ENCODE results near the gene ATP6V0E1. TPM values are rescaled to one million over a fixed set of nuclear protein-coding genes. Genes with fewer than 3 reads are reported as not detected.

ATP6V0E1 gene
- total and polyA plus RNA-seq, 9 donors: 85.8 to 115 (median 99.0) TPM

DNA sequence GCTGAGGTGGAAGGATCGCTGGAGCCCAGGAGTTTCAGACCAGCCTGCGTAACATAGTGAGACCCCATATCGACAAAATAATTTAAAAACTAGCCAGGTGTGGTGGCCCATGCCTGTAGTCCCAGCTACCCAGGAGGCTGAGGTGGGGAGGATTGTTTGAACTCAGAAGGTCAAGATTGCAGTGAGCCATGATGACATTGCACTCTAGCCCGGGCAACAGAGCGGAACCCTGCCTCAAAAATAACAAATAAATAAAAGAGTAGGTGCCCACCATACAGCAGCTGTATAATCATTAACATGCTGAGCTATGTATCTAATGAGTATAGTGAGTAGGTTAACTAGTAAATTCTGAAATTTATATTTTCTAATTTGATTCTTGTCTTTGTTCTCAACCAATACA, 11.0 kb upstream of the ATP6V0E1 start:
- no peaks in the 10 kb centered on the region for H3K4me1 ChIP-seq (ENCODE audit: control insufficient read depth, insufficient read depth, low read length)
- no peaks in the 10 kb centered on the region for H3K9me3 ChIP-seq (replicated peaks; ENCODE audit: control insufficient read depth, low read depth, low read length)
- 71% methylated on average over 1 of the region's 5 CpGs for WGBS (ENCODE audit: insufficient coverage)
- no peak for DNase-seq
- H3K27me3 ChIP-seq (ENCODE audit: control insufficient read depth, insufficient read depth, low read length): no peaks in the 10 kb centered on the region
- H3K36me3 ChIP-seq (ENCODE audit: control insufficient read depth, insufficient read depth, low read length): peaks cover 12% of the 10 kb centered on the region
- no peak overlapping the region for H3K4me3 ChIP-seq (ENCODE audit: low read length)
- H3K27ac ChIP-seq (ENCODE audit: low read length): no peak overlapping the region

DNA sequence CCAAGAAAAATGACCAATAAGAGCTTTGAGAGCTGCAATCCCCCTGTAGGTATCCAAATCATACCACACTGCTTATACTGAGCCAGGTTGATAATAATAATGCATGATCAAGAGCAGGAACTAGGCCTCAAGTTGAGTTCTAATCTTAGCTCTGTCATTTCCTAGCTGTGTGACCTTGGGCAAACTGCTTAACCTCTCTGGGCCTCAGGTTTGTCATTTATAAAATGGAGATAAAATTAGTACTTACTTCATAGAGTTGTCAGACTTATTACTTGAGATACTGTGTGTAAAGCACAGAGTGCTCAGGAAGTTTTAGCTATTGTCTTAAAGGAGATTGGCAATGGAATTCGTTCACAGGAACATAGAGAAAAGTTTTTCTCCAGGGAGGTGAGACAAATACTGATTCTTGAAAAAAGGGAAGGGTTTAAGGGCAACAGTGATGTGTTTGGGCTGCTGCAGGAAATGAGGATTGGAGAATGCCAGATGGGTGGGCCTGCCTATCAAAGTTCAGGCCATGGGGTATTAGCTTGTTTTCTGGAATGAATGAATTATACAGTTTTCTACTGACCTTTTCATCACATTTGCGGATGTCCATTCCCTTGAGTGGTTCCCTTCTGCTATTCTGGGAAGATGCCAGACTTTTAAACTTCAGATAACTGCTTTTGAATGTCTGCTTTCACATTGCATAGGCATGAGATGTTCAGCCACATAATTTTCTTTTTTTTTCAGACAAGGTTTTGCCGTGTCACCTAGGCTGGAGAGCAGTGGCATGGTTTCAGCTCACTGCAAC, 10.2 kb upstream of the ATP6V0E1 start:
- Histone ChIP-seq H3K27ac (ENCODE audit: low read length) (no peak overlapping the region), H3K27me3 (ENCODE audit: control insufficient read depth, insufficient read depth, low read length) (no peaks in the 10 kb centered on the region), H3K4me3 (ENCODE audit: low read length) (no peak overlapping the region), H3K4me1 (ENCODE audit: control insufficient read depth, insufficient read depth, low read length) (no peaks in the 10 kb centered on the region), H3K36me3 (ENCODE audit: control insufficient read depth, insufficient read depth, low read length) (peaks cover 12% of the 10 kb centered on the region), H3K9me3 (replicated peaks; ENCODE audit: control insufficient read depth, low read depth, low read length) (no peaks in the 10 kb centered on the region)
- DNase-seq: peak; percentile 48
- WGBS (ENCODE audit: insufficient coverage): 21% methylated on average over 3 of the region's 3 CpGs

DNA sequence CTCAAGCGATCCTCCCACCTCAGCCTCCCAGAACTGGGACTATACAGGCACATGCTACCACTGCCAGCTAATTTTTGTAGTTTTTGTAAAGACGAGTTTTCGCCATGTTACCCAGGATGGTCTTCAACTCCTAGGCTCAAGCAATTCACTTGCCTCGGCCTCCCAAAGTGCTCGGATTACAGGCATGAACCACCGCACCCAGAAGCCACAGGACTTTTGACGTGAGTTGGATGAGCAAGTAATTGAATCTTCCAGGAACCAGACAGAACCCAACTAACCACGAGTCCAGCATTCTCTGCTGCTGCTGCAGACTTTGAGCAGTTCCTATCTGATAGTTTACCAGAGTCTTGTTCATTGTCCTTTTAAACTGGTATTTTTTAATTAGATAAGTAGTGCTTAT, 9.6 kb upstream of the ATP6V0E1 start:
- Histone ChIP-seq H3K4me1 (ENCODE audit: control insufficient read depth, insufficient read depth, low read length) (no peaks in the 10 kb centered on the region), H3K36me3 (ENCODE audit: control insufficient read depth, insufficient read depth, low read length) (peaks cover 11% of the 10 kb centered on the region), H3K4me3 (ENCODE audit: low read length) (no peak overlapping the region), H3K27me3 (ENCODE audit: control insufficient read depth, insufficient read depth, low read length) (no peaks in the 10 kb centered on the region), H3K9me3 (replicated peaks; ENCODE audit: control insufficient read depth, low read depth, low read length) (no peaks in the 10 kb centered on the region), H3K27ac (ENCODE audit: low read length) (no peak overlapping the region)
- WGBS (ENCODE audit: insufficient coverage): 81% methylated on average over 4 of the region's 8 CpGs
- DNase-seq: no peak

DNA sequence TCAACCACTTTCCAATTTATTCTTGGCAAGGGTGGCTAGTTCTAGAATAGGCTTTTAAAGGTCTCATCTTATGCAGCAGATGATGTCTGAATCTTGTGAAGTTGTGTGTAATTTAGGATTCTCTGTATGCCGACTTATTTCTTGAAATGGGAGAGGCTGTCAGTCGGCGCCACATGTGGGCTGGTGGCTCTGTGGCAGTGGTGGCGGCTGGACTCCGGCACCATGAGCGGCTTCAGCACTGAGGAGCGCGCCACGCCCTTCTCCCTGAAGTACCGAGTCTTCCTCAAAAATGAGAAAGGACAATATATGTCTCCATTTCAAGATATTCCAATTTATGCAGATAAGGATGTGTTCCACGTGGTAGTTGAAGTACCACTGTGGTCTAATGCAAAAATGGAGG, 8.3 kb upstream of the ATP6V0E1 start:
- no peak for DNase-seq
- 100% methylated on average over 3 of the region's 11 CpGs for WGBS (ENCODE audit: insufficient coverage)
- Histone ChIP-seq H3K27ac (ENCODE audit: low read length) (no peak overlapping the region), H3K4me3 (ENCODE audit: low read length) (no peak overlapping the region), H3K9me3 (replicated peaks; ENCODE audit: control insufficient read depth, low read depth, low read length) (no peaks in the 10 kb centered on the region), H3K36me3 (ENCODE audit: control insufficient read depth, insufficient read depth, low read length) (peaks cover 1% of the 10 kb centered on the region), H3K27me3 (ENCODE audit: control insufficient read depth, insufficient read depth, low read length) (no peaks in the 10 kb centered on the region), H3K4me1 (ENCODE audit: control insufficient read depth, insufficient read depth, low read length) (no peaks in the 10 kb centered on the region)

DNA sequence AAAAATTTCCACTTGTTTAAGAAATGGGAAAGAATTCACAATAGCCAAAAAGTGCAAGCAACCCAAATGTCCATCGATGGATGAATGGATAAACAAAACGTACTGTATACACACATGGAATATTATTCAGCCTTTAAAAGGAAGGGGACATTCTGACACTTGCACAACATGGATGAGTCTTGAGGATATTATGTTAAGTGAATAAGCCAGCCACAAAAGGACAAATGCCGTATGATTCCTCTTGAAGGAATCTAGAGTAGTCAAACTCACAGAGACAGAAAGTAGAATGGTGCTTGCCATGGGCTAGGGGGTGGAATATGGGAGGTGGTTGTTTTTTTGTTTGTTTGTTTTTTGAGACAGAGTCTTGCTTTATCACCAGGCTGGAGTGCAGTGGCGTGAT, 3.8 kb upstream of the ATP6V0E1 start:
- no peaks in the 10 kb centered on the region for H3K9me3 ChIP-seq (replicated peaks; ENCODE audit: control insufficient read depth, low read depth, low read length)
- no peaks in the 10 kb centered on the region for H3K4me1 ChIP-seq (ENCODE audit: control insufficient read depth, insufficient read depth, low read length)
- WGBS (ENCODE audit: insufficient coverage): 100% methylated on average over 1 of the region's 4 CpGs
- no peaks in the 10 kb centered on the region for H3K27me3 ChIP-seq (ENCODE audit: control insufficient read depth, insufficient read depth, low read length)
- H3K27ac ChIP-seq (ENCODE audit: low read length): no peak overlapping the region
- no peaks in the 10 kb centered on the region for H3K36me3 ChIP-seq (ENCODE audit: control insufficient read depth, insufficient read depth, low read length)
- no peak for DNase-seq
- no peak overlapping the region for H3K4me3 ChIP-seq (ENCODE audit: low read length)

DNA sequence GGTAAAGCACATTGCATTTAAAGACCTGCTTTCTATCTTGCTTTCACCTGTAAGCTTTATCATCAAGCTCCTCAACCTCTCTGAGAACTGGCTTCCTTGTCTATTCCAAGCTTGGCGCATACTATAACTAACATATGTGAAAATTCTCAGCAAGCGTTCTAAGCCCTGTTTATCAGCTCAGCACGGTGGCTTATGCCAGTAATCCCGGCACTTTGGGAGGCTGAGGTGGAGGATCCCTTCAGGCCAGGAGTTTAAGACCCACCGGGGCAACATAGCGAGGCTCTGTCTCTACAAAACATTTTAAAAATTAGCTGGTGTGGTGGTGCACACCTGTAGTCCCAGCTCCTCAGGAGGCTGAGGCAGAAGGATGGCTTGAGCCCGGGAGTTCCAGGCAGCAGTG, 1.6 kb upstream of the ATP6V0E1 start:
- DNase-seq: no peak
- Histone ChIP-seq H3K27ac (ENCODE audit: low read length) (no peak overlapping the region), H3K27me3 (ENCODE audit: control insufficient read depth, insufficient read depth, low read length) (no peaks in the 10 kb centered on the region), H3K4me1 (ENCODE audit: control insufficient read depth, insufficient read depth, low read length) (no peaks in the 10 kb centered on the region), H3K9me3 (replicated peaks; ENCODE audit: control insufficient read depth, low read depth, low read length) (no peaks in the 10 kb centered on the region), H3K4me3 (ENCODE audit: low read length) (no peak overlapping the region), H3K36me3 (ENCODE audit: control insufficient read depth, insufficient read depth, low read length) (peaks cover 6% of the 10 kb centered on the region)
- WGBS (ENCODE audit: insufficient coverage): 71% methylated on average over 4 of the region's 7 CpGs

DNA sequence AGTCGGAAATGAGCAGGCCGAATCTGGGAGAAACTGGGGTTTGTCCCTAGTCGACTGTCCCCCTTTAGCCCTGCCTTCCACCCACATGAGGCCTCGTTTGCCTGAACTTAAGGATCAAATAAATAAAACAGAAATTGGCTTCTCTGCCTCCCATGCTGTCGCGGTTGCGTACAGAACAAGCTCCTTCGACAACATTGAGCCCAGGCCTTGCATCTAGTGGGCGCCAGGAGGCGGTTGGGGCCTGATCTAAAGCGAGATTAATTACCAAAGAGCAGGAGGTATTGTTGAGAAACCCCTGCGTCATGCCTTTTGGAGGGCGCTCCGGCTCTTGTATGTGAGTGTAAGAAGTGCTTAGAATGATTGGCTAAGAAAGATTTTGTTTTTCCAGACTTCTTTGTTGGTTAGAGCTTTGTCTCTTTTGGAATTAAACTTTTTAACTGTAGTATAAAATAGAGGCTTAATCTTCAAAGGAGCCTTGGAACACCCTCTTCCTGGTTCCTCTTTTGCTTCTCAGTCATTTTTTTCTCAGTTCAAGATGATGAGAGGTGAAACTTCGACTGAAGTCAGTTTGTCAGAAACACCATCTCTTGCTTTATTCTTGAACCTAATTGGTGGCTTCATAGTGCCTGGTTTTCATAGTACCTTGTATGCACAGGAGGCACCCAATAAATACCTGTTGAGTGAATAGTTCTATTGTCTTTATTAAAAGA, 828 bp downstream of the ATP6V0E1 start:
- under 1% methylated on average over 12 of the region's 15 CpGs for WGBS (ENCODE audit: insufficient coverage)
- peak overlapping the region; percentile 97 for H3K4me3 ChIP-seq (ENCODE audit: low read length)

DNA sequence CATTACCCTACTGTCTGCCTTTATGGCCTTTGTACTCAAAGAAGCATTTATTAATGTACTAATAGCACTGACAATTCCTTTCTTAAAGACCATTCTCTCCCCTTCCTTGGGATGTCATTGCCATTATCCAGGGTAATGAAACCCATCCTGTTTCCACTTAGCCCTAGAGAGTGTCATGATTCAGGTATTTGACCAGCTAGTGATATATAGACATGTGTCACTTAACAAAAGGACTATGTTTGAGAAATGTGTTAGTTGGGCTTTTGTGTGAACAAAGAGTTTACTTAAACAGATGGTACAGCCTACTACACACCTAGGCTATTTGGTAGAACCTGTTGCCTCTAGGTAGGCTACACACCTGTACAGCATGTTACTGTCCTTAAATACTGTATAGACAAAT, 2.0 kb downstream of the ATP6V0E1 start:
- DNase-seq: no peak
- peaks cover 10% of the 10 kb centered on the region for H3K36me3 ChIP-seq (ENCODE audit: control insufficient read depth, insufficient read depth, low read length)
- no peaks in the 10 kb centered on the region for H3K9me3 ChIP-seq (replicated peaks; ENCODE audit: control insufficient read depth, low read depth, low read length)
- H3K27me3 ChIP-seq (ENCODE audit: control insufficient read depth, insufficient read depth, low read length): no peaks in the 10 kb centered on the region
- no peak overlapping the region for H3K27ac ChIP-seq (ENCODE audit: low read length)
- H3K4me1 ChIP-seq (ENCODE audit: control insufficient read depth, insufficient read depth, low read length): no peaks in the 10 kb centered on the region
- no peak overlapping the region for H3K4me3 ChIP-seq (ENCODE audit: low read length)

More for the DNA sequence above, 828 bp downstream of the ATP6V0E1 start:
- no peaks in the 10 kb centered on the region for H3K9me3 ChIP-seq (replicated peaks; ENCODE audit: control insufficient read depth, low read depth, low read length)
- peaks cover 10% of the 10 kb centered on the region for H3K36me3 ChIP-seq (ENCODE audit: control insufficient read depth, insufficient read depth, low read length)
- DNase-seq: peak; percentile 84
- peak overlapping the region; percentile 96 for H3K27ac ChIP-seq (ENCODE audit: low read length)
- H3K4me1 ChIP-seq (ENCODE audit: control insufficient read depth, insufficient read depth, low read length): no peaks in the 10 kb centered on the region
- H3K27me3 ChIP-seq (ENCODE audit: control insufficient read depth, insufficient read depth, low read length): no peaks in the 10 kb centered on the region

DNA sequence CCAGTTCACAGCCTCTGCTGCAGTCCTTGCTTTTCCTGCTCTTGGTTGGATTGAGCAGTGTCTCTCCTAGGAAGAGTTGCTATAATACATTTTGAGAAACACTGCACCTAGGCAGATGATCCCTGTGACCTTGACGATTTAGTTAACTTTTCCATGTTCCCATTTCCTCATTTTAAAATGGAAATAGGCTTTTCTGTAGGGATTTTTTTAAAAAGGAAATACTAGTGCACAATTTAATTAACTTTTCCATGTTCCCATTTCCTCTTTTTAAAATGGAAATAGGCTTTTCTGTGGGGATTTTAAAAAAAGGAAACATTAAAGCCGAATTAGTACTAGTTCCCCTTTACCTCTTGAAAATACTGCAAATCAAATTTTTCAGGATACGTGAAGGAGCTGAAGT, 4.7 kb downstream of the ATP6V0E1 start:
- peaks cover 12% of the 10 kb centered on the region for H3K36me3 ChIP-seq (ENCODE audit: control insufficient read depth, insufficient read depth, low read length)
- H3K4me1 ChIP-seq (ENCODE audit: control insufficient read depth, insufficient read depth, low read length): no peaks in the 10 kb centered on the region

DNA sequence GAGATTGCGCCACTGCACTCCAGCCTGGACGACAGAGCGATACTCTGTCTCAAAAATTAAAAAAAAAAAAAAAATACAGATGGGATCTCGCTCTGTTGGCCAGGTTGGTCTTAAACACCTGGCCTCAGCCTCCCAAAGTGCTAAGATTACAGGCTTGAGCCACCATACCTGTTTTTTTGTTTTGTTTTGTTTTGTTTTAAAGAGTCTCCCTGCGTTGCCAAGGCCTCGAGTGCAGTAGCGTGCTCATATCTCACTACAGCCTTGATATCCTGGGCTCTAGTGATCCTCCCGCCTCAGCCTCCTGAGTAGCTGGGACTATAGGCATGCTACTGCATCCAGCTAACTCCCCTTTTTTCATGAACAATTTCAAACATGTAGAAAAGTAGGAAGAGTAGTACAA, 7.2 kb downstream of the ATP6V0E1 start:
- H3K27ac ChIP-seq (ENCODE audit: low read length): no peak overlapping the region
- DNase-seq: no peak
- no peaks in the 10 kb centered on the region for H3K9me3 ChIP-seq (replicated peaks; ENCODE audit: control insufficient read depth, low read depth, low read length)
- 90% methylated on average over 2 of the region's 8 CpGs for WGBS (ENCODE audit: insufficient coverage)
- peaks cover 19% of the 10 kb centered on the region for H3K36me3 ChIP-seq (ENCODE audit: control insufficient read depth, insufficient read depth, low read length)
- H3K4me3 ChIP-seq (ENCODE audit: low read length): no peak overlapping the region
- H3K27me3 ChIP-seq (ENCODE audit: control insufficient read depth, insufficient read depth, low read length): no peaks in the 10 kb centered on the region
- no peaks in the 10 kb centered on the region for H3K4me1 ChIP-seq (ENCODE audit: control insufficient read depth, insufficient read depth, low read length)

More for the DNA sequence above, 4.7 kb downstream of the ATP6V0E1 start:
- H3K4me3 ChIP-seq (ENCODE audit: low read length): no peak overlapping the region
- no peak overlapping the region for H3K27ac ChIP-seq (ENCODE audit: low read length)
- WGBS (ENCODE audit: insufficient coverage): no CpG with 5 or more reads among the region's 3 CpGs
- no peaks in the 10 kb centered on the region for H3K9me3 ChIP-seq (replicated peaks; ENCODE audit: control insufficient read depth, low read depth, low read length)
- DNase-seq: no peak
- no peaks in the 10 kb centered on the region for H3K27me3 ChIP-seq (ENCODE audit: control insufficient read depth, insufficient read depth, low read length)
